ENCODE measurements around the gene TGFBRAP1. TPM values are rescaled to one million over a fixed set of nuclear protein-coding genes. Genes with fewer than 3 reads are reported as not detected.

TGFBRAP1 gene
- total and polyA plus RNA-seq, 2 experiments from 2014 or later: 10.4 to 18.3 TPM

DNA sequence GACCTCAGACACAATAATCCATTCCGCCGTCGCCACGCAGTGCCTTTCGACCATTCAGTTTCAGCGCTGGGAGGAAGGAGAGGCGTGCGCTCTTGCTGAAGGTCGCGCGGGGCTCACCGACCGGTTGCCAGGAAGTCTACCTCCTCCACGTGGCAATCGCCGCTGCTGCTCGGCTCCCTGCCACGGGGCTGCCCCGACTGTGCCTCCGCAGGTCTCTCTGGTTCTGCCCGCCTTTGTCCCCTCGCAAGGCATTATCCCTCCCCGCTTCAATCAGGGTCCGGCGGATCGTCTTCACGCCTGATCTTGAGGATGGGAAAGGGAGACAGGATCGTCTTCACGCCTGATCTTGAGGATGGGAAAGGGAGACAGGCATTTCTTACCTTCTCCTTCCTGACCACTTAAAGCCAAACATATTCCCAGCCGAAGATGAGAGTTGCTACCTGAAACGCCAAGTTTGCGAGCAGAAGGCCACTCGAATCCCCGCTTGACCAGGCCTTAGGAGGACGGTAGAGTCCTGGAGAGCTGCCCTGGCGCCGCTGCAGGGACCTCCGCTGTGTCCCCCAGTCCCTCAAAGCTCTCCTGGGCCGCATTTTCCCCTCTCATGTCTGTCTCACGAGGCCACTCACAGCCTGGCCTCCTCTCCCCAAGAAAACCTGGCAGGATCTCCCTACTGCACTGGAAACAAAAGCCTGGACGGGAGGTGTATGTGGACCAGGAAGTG, 92.3 kb downstream of the TGFBRAP1 start:
- no peak overlapping the region for H3K4me2 ChIP-seq
- WGBS (ENCODE audit: low lambda C conversion rate, missing lambda C conversion rate): 96% methylated on average over 41 of the region's 41 CpGs
- H3K4me3 ChIP-seq: no peak overlapping the region
- no peaks in the 10 kb centered on the region for H3K9me2 ChIP-seq (replicated peaks; ENCODE audit: insufficient read depth)
- H3K4me1 ChIP-seq (ENCODE audit: insufficient read depth): no peaks in the 10 kb centered on the region
- H3K36me3 ChIP-seq (replicated peaks; ENCODE audit: insufficient read depth, low read depth): no peaks in the 10 kb centered on the region
- no peaks in the 10 kb centered on the region for H3K79me2 ChIP-seq
- no peaks in the 10 kb centered on the region for H3K9me3 ChIP-seq (ENCODE audit: low read depth)
- no peak for DNase-seq (ENCODE audit: low spot score)
- TF ChIP-seq EZH2 (IDR thresholded peaks at IDR 0.05; ENCODE audit: borderline replicate concordance) (no peak), EZH2phosphoT487 (IDR thresholded peaks at IDR 0.05; ENCODE audit: low read depth, severe bottlenecking, unreplicated experiment) (no peak)
- TF ChIP-seq, protein P1, sequence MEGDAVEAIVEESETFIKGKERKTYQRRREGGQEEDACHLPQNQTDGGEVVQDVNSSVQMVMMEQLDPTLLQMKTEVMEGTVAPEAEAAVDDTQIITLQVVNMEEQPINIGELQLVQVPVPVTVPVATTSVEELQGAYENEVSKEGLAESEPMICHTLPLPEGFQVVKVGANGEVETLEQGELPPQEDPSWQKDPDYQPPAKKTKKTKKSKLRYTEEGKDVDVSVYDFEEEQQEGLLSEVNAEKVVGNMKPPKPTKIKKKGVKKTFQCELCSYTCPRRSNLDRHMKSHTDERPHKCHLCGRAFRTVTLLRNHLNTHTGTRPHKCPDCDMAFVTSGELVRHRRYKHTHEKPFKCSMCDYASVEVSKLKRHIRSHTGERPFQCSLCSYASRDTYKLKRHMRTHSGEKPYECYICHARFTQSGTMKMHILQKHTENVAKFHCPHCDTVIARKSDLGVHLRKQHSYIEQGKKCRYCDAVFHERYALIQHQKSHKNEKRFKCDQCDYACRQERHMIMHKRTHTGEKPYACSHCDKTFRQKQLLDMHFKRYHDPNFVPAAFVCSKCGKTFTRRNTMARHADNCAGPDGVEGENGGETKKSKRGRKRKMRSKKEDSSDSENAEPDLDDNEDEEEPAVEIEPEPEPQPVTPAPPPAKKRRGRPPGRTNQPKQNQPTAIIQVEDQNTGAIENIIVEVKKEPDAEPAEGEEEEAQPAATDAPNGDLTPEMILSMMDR (IDR thresholded peaks at IDR 0.05; ENCODE audit: poor library complexity): no peak
- H3K27ac ChIP-seq: no peak overlapping the region
- H3K27me3 ChIP-seq: no peaks in the 10 kb centered on the region
- no peaks in the 10 kb centered on the region for H4K20me1 ChIP-seq (ENCODE audit: insufficient read depth, poor library complexity, severe bottlenecking)
- H2AFZ ChIP-seq: peak overlapping the region; percentile 60

DNA sequence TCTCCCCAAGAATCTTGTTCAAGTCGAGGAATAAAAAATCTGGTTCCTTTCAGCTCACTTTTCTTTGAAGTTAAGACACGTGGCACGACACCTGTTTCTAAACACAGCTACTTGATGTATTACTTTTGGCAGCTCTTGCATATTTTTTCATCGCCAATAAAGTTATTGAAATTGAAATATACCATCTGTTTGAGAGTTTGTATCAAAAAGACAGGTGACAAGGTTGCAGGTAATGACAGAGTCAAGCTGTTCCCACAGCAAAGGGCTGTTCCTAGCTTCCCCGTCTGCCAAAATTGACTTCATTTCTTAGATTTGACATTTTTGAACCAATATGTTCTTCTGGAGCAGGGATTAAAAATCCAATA, 93.5 kb downstream of the TGFBRAP1 start:
- Histone ChIP-seq H2AFZ (no peak overlapping the region), H3K4me1 (ENCODE audit: insufficient read depth) (no peaks in the 10 kb centered on the region), H3K9me2 (replicated peaks; ENCODE audit: insufficient read depth) (no peaks in the 10 kb centered on the region), H3K27ac (no peak overlapping the region), H3K27me3 (no peaks in the 10 kb centered on the region), H3K79me2 (no peaks in the 10 kb centered on the region), H3K9me3 (ENCODE audit: low read depth) (no peaks in the 10 kb centered on the region), H4K20me1 (ENCODE audit: insufficient read depth, poor library complexity, severe bottlenecking) (no peaks in the 10 kb centered on the region), H3K4me2 (no peak overlapping the region), H3K36me3 (replicated peaks; ENCODE audit: insufficient read depth, low read depth) (no peaks in the 10 kb centered on the region), H3K4me3 (no peak overlapping the region)
- DNase-seq (ENCODE audit: low spot score): no peak
- no peak for TF ChIP-seq EZH2 (IDR thresholded peaks at IDR 0.05; ENCODE audit: borderline replicate concordance)
- TF ChIP-seq, protein P1 (IDR thresholded peaks at IDR 0.05; ENCODE audit: poor library complexity): no peak
- no peak for TF ChIP-seq EZH2phosphoT487 (IDR thresholded peaks at IDR 0.05; ENCODE audit: low read depth, severe bottlenecking, unreplicated experiment)
- 79% methylated on average over 5 of the region's 5 CpGs for WGBS (ENCODE audit: low lambda C conversion rate, missing lambda C conversion rate)

DNA sequence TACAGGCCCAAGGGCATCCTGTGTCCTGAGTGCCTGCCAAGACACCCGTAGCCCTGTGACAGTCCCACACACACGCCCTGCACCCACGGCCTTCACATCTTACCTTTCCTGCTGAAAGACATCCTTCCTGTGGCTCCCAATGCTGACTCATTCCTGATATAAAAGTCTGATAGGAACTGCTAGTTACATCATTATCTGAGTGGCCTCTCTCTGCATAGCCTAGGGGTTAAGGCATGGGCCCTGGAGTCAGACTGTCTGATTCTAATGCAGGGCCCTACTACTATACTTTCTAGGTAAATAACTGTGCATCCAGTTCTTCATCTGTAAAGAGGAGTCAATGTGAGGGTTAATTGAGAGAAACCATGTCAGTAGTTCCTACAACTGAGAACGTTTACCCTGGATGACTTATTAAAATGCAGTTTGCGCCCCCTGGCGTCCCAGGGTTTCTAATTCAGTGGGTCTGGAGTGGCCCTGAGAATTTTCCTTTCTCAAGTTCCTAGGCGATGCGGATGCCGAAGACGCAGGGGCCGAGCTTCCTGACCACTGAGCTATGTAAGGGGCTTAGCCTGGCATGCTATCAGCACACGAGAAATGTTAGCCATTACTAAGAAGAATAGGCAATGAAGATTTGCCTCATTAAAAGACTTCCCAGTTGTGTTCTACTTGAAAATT, 94.0 kb downstream of the TGFBRAP1 start:
- TF ChIP-seq, protein P1 (IDR thresholded peaks at IDR 0.05; ENCODE audit: poor library complexity): peak; percentile 83
- TF ChIP-seq EZH2phosphoT487 (IDR thresholded peaks at IDR 0.05; ENCODE audit: low read depth, severe bottlenecking, unreplicated experiment) (no peak), EZH2 (IDR thresholded peaks at IDR 0.05; ENCODE audit: borderline replicate concordance) (no peak)
- Histone ChIP-seq H3K36me3 (replicated peaks; ENCODE audit: insufficient read depth, low read depth) (no peaks in the 10 kb centered on the region), H2AFZ (no peak overlapping the region), H3K9me3 (ENCODE audit: low read depth) (no peaks in the 10 kb centered on the region), H3K27ac (no peak overlapping the region), H4K20me1 (ENCODE audit: insufficient read depth, poor library complexity, severe bottlenecking) (no peaks in the 10 kb centered on the region), H3K27me3 (no peaks in the 10 kb centered on the region), H3K4me1 (ENCODE audit: insufficient read depth) (no peaks in the 10 kb centered on the region), H3K9me2 (replicated peaks; ENCODE audit: insufficient read depth) (no peaks in the 10 kb centered on the region), H3K4me3 (no peak overlapping the region), H3K79me2 (no peaks in the 10 kb centered on the region), H3K4me2 (no peak overlapping the region)
- peak; percentile 92 for DNase-seq (ENCODE audit: low spot score)
- WGBS (ENCODE audit: low lambda C conversion rate, missing lambda C conversion rate): 18% methylated on average over 12 of the region's 12 CpGs

All from hepatocyte (in vitro differentiated cells).